Measurements from ENCODE around the gene HPD.

Gene HPD

DNA sequence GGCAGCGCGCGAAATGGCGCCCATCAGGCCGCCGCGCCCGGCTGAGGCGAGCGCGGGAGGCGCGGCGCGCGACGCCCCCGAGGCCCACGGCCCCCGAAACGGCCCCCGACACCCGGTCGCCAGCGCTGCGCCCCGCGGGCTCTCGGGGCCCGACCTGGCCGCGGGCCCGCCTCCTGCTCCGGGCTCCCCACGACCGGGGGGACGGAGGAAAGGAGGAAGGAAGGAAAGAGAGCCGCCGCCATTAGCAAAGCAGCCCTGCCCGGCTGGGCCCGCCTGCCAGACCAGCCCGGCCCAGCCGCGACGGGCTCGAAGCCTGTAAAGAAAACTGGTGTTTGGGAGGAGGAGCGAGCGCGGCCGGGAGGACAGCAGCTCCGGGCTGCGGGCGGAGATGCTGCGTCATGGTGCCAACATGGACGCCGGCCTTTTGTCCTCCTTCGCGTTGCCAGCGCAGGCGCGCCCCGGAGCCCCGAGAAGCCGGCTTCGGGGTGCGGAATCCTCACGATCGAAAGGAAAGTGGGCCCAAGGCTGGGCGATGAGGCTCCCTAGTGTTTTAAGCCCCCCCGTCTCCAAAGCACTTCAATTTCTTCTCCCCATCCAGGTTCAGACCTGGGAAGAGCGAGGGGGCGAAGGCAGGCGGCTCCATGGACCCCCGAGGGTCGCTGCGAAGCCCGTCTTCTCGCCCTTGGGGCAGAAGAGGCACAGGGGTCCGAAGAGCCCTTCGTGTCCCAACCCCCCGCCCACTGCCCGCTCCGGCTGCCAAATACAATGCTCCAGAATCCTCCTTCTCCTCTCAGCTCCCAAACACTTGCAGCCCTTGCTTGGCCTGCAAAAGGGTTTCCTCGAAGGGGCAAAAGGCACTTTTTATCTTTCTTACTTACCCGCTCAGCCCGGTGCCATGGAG is 57.7 kb downstream of the HPD start:
- no peaks in the 10 kb centered on the region for H3K9me3 ChIP-seq (ENCODE audit: insufficient read depth, low read depth, low read length)
- peak overlapping the region; percentile 99 for H3K27ac ChIP-seq (ENCODE audit: low read depth, low read length)
- H3K36me3 ChIP-seq (ENCODE audit: insufficient read depth, low read length): peaks cover 16% of the 10 kb centered on the region
- H3K4me3 ChIP-seq (ENCODE audit: low read length): peak overlapping the region; percentile 78
- H3K9ac ChIP-seq (ENCODE audit: low read depth, low read length): peak overlapping the region; percentile 99
- peaks cover 24% of the 10 kb centered on the region for H3K4me1 ChIP-seq (ENCODE audit: insufficient read depth, low read length)
- no peaks in the 10 kb centered on the region for H3K27me3 ChIP-seq (ENCODE audit: insufficient read depth, low read length)
- under 1% methylated on average over 86 of the region's 86 CpGs for WGBS

DNA sequence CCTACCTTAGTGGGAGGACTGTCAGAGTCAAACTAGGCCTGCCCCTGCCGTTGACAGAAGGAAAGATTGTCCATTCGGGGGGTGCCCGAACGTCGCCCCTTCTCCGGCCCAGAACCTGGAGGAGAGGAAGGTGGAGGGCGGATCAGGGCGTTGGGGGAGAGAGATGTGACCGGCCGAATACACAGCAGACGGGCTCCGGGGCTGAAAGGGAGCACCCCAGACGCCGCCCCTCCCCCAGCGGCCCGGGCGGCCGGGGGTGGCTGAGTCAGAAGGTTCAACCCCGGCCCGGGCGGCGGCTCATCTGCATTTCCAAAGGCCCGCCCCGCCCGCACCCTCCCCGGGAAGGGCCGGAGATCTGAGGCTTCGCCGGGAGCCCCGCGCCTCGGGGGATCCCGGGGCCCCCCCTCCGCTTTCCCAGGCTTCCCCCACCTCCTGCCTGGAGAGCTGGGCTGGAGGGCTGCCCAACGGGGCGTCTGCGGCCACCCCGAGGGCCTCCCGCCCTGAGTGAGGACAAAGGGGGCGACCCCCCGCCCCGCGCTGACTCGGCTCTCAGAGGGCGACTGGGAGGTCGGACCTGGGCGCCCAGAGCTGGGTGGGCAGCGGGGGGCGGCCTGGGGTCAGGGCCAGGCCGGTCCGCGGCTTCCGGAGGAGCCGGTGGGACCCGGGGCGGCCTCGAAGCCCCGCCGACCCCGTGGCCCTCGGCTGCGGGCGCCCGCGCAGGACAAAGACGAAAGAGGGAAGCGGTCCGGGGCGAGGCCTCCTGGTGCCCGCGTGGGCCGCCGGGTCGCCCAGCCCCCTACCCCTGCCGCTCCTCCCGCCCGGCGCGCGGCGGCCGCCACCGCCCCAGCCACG is 58.6 kb downstream of the HPD start:
- peak overlapping the region; percentile 99 for H3K27ac ChIP-seq (ENCODE audit: low read depth, low read length)
- H3K4me1 ChIP-seq (ENCODE audit: insufficient read depth, low read length): peaks cover 25% of the 10 kb centered on the region
- no peaks in the 10 kb centered on the region for H3K27me3 ChIP-seq (ENCODE audit: insufficient read depth, low read length)
- under 1% methylated on average over 84 of the region's 84 CpGs for WGBS
- H3K9ac ChIP-seq (ENCODE audit: low read depth, low read length): peak overlapping the region; percentile 99
- H3K9me3 ChIP-seq (ENCODE audit: insufficient read depth, low read depth, low read length): no peaks in the 10 kb centered on the region
- peaks cover 18% of the 10 kb centered on the region for H3K36me3 ChIP-seq (ENCODE audit: insufficient read depth, low read length)
- H3K4me3 ChIP-seq (ENCODE audit: low read length): peak overlapping the region; percentile 78

DNA sequence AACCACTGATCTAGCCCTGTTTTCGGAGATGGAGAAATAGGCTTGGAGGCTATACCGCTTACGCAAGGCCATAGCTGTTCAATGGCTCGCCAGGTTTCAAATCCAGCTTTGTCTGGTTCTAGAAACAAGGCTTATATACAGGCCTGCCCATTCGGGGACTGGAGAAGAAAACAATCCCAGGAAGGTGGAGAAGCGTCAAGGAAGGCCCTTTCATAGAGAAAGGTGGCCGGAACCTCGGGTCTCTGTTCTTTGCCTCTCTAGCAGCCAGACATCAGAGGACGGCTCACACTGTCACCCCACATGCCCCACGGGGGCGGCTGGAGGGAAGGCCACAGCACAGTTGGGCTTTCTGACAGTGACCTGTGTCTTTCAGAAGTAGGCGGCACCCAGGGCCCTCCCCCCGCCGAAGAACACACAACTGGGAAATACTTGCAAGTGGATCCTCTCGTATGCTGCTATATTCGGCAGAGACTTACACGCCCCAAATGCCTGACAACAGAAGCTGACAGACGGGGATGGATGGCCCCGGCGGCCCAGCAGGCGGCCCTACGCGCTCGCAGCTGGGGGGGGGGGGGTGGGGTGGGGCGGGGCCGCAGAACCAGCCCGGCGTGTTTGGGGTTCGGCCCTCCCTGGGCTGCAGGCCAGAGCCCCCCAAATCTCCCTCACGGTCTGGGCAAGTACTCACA is 59.4 kb downstream of the HPD start:
- H3K27ac ChIP-seq (ENCODE audit: low read depth, low read length): peak overlapping the region; percentile 99
- H3K36me3 ChIP-seq (ENCODE audit: insufficient read depth, low read length): peaks cover 18% of the 10 kb centered on the region
- WGBS: 13% methylated on average over 21 of the region's 30 CpGs
- peak overlapping the region; percentile 99 for H3K9ac ChIP-seq (ENCODE audit: low read depth, low read length)
- no peaks in the 10 kb centered on the region for H3K9me3 ChIP-seq (ENCODE audit: insufficient read depth, low read depth, low read length)
- peak overlapping the region; percentile 78 for H3K4me3 ChIP-seq (ENCODE audit: low read length)
- H3K27me3 ChIP-seq (ENCODE audit: insufficient read depth, low read length): no peaks in the 10 kb centered on the region
- peaks cover 25% of the 10 kb centered on the region for H3K4me1 ChIP-seq (ENCODE audit: insufficient read depth, low read length)

DNA sequence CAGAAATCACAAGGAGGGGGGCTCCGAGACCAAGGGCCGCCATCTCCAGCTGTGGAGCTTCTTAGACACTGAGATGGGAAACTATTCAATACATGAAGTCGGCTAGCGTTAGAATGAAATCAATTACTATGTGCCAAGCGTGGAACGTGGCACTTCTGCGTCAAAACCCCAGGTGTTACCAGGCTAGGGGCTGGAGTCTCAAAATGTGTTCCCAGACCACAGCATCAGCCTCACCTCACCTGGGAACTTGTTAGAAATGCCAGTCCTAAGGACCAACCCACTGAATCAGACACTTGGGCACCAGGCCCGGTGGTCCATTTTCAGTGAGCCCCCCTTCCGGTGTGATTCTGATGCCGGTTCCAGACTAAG is 59.9 kb downstream of the HPD start:
- Histone ChIP-seq H3K9ac (ENCODE audit: low read depth, low read length) (peak overlapping the region; percentile 18; the same call in 1 of the 2 replicates), H3K9me3 (ENCODE audit: insufficient read depth, low read depth, low read length) (no peaks in the 10 kb centered on the region), H3K4me1 (ENCODE audit: insufficient read depth, low read length) (peaks cover 25% of the 10 kb centered on the region), H3K27ac (ENCODE audit: low read depth, low read length) (peak overlapping the region; percentile 75; the same call in 1 of the 2 replicates), H3K4me3 (ENCODE audit: low read length) (peak overlapping the region; percentile 78), H3K27me3 (ENCODE audit: insufficient read depth, low read length) (no peaks in the 10 kb centered on the region), H3K36me3 (ENCODE audit: insufficient read depth, low read length) (peaks cover 18% of the 10 kb centered on the region)
- WGBS: 38% methylated on average over 10 of the region's 10 CpGs

DNA sequence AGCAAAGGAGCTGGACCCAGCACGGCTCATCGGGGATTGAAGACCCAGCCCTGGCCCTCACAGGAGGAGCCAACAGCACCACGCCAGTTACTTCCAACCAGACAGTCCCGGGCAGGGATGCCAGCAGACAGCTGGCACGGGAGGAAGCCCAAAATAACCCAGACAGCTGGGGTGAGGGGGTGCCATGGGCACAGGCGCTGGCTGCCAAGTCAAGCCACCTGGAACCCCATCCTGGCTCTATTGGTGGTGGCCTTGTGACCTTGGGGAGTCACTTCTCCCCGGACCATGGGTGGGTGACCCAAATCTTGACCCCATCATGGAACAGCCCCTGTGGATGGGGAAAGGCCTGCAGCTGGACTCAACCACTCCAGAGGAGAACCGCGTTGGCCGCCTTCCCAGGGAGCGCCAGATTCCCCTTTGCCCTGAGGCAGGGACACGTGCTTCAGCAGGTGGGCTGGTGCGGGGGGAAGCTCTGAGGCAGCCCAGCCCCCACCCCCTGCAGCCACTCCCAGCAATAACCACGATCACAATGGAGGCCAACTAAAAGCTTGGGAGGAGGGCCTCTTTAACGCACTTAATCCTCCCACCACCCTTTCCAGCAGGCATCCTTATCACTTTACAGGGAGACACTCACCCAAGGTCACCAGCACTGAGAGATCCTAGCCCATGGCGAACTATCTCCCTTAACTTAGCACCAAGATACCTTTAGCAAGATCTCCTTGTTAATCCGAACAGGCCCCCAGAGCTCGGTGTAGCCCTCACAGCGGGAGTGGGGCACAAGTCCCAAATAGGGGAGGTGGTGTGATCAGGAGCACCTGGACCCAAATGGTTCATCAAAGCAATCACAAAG is 60.5 kb downstream of the HPD start:
- no peaks in the 10 kb centered on the region for H3K27me3 ChIP-seq (ENCODE audit: insufficient read depth, low read length)
- H3K9me3 ChIP-seq (ENCODE audit: insufficient read depth, low read depth, low read length): no peaks in the 10 kb centered on the region
- WGBS: 34% methylated on average over 19 of the region's 19 CpGs
- peaks cover 25% of the 10 kb centered on the region for H3K4me1 ChIP-seq (ENCODE audit: insufficient read depth, low read length)
- H3K4me3 ChIP-seq (ENCODE audit: low read length): peak overlapping the region; percentile 78
- peaks cover 18% of the 10 kb centered on the region for H3K36me3 ChIP-seq (ENCODE audit: insufficient read depth, low read length)
- peak overlapping the region; percentile 75; the same call in 1 of the 2 replicates for H3K27ac ChIP-seq (ENCODE audit: low read depth, low read length)
- H3K9ac ChIP-seq (ENCODE audit: low read depth, low read length): peak overlapping the region; percentile 19

DNA sequence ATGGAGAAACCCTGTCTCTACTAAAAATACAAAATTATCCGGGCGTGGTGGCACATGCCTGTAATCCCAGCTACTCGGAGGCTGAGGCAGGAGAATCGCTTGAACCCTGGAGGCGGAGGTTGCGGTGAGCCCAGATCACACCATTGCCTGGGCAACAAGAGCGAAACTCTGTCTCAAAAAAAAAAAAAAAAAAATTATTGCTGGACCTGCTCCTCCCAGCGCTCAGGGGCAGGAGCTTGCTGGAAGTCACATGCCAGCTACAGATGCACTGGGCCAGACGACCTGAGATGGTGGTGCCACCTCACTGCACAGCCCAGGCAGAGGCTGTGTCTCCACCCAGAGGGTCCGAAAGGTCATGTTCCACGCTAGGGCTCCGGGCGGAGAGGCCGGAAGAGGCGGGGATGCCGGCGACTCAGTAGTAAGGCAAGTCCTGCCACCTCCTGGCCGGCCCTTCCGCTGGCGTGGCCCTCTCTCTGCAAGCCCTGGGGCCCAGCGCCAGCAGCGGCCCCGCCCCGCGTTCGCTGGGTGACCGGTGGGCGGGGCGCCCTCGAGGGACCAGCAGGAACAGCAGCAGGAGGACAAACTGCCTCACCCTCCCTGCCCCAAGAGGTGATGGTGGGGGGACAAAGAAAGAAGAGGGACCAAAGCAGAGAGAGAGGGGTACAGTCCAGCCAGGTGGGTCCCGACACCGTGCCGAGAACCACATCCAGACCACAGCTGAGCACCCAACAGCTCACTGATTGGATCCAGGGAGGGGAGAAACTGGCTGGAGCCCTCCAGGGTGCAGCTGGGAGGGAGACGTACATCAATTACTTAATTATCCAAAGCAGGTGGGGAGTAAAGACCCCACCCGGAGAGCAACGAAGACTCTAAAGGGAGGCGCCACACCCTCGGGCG is 61.6 kb downstream of the HPD start:
- 31% methylated on average over 36 of the region's 39 CpGs for WGBS
- no peaks in the 10 kb centered on the region; the same call in 1 of the 2 replicates for H3K27me3 ChIP-seq (ENCODE audit: insufficient read depth, low read length)
- H3K9ac ChIP-seq (ENCODE audit: low read depth, low read length): peak overlapping the region; percentile 9; the same call in 1 of the 2 replicates
- H3K4me3 ChIP-seq (ENCODE audit: low read length): peak overlapping the region; percentile 38
- peaks cover 18% of the 10 kb centered on the region for H3K36me3 ChIP-seq (ENCODE audit: insufficient read depth, low read length)
- H3K4me1 ChIP-seq (ENCODE audit: insufficient read depth, low read length): peaks cover 25% of the 10 kb centered on the region
- no peak overlapping the region for H3K27ac ChIP-seq (ENCODE audit: low read depth, low read length)
- no peaks in the 10 kb centered on the region for H3K9me3 ChIP-seq (ENCODE audit: insufficient read depth, low read depth, low read length)

DNA sequence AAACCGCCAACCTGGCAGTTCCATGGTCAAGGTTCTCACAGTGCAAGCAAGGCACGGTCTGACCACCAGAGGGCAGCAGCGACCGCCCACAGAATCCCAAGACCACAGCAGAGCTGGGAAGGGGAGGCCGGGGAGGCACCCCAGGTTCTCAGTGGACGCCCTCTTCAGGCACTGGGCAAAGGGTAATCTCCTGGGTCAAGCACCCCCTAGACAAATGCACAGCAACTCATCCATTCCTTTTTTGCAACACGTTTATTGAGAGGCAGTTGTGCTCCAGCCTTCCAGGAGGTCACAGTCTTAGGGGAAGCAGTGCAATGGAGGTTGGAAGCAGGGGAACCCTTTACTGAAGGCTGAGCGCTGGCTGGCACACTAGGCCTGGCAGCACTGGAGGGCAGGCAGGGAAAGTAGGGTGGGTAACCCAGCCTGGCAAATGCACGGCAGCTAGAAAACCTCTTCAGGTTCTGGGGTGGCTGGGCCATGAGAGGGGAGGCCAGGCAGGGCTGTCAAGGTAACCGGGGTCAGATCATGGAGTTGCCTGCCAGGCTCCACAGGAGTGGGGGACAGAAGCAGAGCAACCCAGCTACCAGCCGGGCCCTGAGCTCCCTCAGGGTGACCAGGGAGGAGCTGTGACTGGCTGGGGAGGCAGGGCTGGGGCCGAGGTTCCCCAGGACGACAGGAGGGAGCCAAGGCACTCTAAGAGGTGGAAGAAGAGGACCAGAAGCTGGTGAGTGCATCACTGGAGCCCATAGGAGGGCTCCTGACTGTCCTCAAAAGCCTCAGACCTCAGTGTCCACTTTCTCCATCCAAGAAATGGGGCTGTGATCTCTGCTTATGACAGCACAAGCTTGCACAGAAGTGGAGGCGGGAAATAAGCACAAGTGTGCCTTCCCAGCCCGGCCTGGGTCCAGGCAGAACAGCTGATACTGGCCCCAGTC is 63.4 kb downstream of the HPD start:
- Histone ChIP-seq H3K27me3 (ENCODE audit: insufficient read depth, low read length) (no peaks in the 10 kb centered on the region; the same call in 1 of the 2 replicates), H3K36me3 (ENCODE audit: insufficient read depth, low read length) (peaks cover 18% of the 10 kb centered on the region), H3K4me1 (ENCODE audit: insufficient read depth, low read length) (peaks cover 25% of the 10 kb centered on the region), H3K9me3 (ENCODE audit: insufficient read depth, low read depth, low read length) (no peaks in the 10 kb centered on the region), H3K4me3 (ENCODE audit: low read length) (peak overlapping the region; percentile 30; the same call in 1 of the 2 replicates), H3K9ac (ENCODE audit: low read depth, low read length) (0 out of 2 replicates have a peak overlapping the region, but pooled peaks have one; percentile 0), H3K27ac (ENCODE audit: low read depth, low read length) (peak overlapping the region; percentile 46; the same call in 1 of the 2 replicates)
- WGBS: 49% methylated on average over 15 of the region's 15 CpGs

DNA sequence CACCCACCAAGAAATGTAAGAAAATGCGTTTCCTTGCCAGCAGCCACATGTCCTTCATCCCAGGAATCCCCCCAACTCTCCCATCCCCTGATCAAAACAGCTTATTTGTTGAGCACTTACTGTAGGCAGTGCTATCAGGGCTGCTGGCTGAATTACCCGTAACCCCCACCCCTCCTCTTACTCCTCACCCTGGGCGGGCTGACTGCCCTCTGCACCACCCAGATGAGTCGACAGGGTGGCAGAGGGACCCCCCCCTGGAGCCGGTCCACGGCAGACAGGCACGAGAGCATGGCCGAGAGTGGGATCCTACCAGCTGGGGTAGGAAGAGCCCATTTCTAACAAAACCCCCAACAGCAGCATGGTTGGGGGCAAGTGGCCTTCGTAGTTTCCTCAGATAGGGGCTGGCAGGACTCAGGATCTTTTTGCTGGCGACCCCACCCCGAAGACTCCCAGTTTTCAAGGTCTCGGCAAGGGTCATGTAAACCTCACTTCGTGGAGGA is 64.1 kb downstream of the HPD start:
- 0 out of 2 replicates have a peak overlapping the region, but pooled peaks have one; percentile 0 for H3K9ac ChIP-seq (ENCODE audit: low read depth, low read length)

More for the DNA sequence above, 64.1 kb downstream of the HPD start:
- Histone ChIP-seq H3K4me3 (ENCODE audit: low read length) (peak overlapping the region; percentile 30), H3K4me1 (ENCODE audit: insufficient read depth, low read length) (peaks cover 27% of the 10 kb centered on the region), H3K27me3 (ENCODE audit: insufficient read depth, low read length) (no peaks in the 10 kb centered on the region; the same call in 1 of the 2 replicates), H3K9me3 (ENCODE audit: insufficient read depth, low read depth, low read length) (no peaks in the 10 kb centered on the region), H3K36me3 (ENCODE audit: insufficient read depth, low read length) (peaks cover 18% of the 10 kb centered on the region), H3K27ac (ENCODE audit: low read depth, low read length) (peak overlapping the region; percentile 24; the same call in 1 of the 2 replicates)
- WGBS: 9% methylated on average over 13 of the region's 13 CpGs
